SK-N-MC (cell line): ENCODE measurements around the gene RPP25L.

Source experiments
- EZH2 ChIP-seq: fragments of 200-600 bp; sonication (generic); IDR thresholded peaks from one replicate; pipeline ENCODE4 v1.6.1; 2017; ENCODE audit warnings: antibody characterized with exemption
- POLR2AphosphoS5 ChIP-seq: IDR thresholded peaks from 2 replicates; pipeline ENCODE4 v1.6.1; 2012; ENCODE audit warnings: mild to moderate bottlenecking, low read depth, low read length, borderline replicate concordance

- TF ChIP-seq EZH2 (no peak), POLR2AphosphoS5 (peak; percentile 68)
Measured at GRCh38 chr9:34633851-34634550, 22.1 kb upstream of the RPP25L start.
